Right atrium auricular region (tissue), 2 donors: ENCODE results near the gene TPD52L1. TPM values are rescaled to one million over a fixed set of nuclear protein-coding genes. Genes with fewer than 3 reads are reported as not detected.
A peak's percentile ranks its signal among the peaks of the same experiment; 100 is the strongest.

ENCODE experiments used
- DNase-seq: peaks from one replicate; pipeline ENCODE4 v3.0.0-alpha.2; 2019; ENCODE audit warnings: low spot score
- H3K27ac ChIP-seq, 2 donors: fragments of 200-600 bp; sonication (generic); 1 replicate in 1 of 2; 2 replicates in 1 of 2; pipeline ENCODE4 v1.5.1; 2016 to 2019
- H3K27me3 ChIP-seq, 2 donors: fragments of 200-600 bp; sonication (generic); one replicate each; pipeline versions ENCODE4 v1.5.1 to v1.6.0; 2017 to 2019
- H3K36me3 ChIP-seq: fragments of 200-600 bp; sonication (generic); one replicate; pipeline ENCODE4 v1.5.1; 2016
- H3K4me1 ChIP-seq, 2 donors: fragments of 200-600 bp; sonication (generic); one replicate each; pipeline versions ENCODE4 v1.5.1 to v1.6.0; 2017 to 2019
- H3K4me3 ChIP-seq, 2 donors: fragments of 200-600 bp; sonication (generic); 1 replicate in 1 of 2; 2 replicates in 1 of 2; pipeline ENCODE4 v1.5.1; 2017 to 2019; ENCODE audit warnings: mild to moderate bottlenecking in 1 of 2, moderate library complexity in 1 of 2
- H3K9me3 ChIP-seq, 2 donors: fragments of 200-600 bp; sonication (generic); one replicate each; pipeline ENCODE4 v1.5.1; 2019
- CTCF ChIP-seq, 2 donors: fragments of 200-600 bp; sonication (generic); IDR thresholded peaks; one replicate each; pipeline ENCODE4 v1.5.1; 2019; ENCODE audit warnings: antibody characterized with exemption in 2 of 2
- total RNA-seq, 2 donors: library from RNA; depleted of rRNA; stranded (reverse); fragments of >200 nt; gene quantifications; one replicate each; pipeline ENCODE4 v1.1.0, GENCODE V29; 2016

TPD52L1 gene
- total RNA-seq, 2 donors from 2014 or later = 29.4 to 96.7 TPM

GRCh38 chr6:125255201-125255600 lies 101.6 kb downstream of the TPD52L1 start:
- no peak for TF ChIP-seq CTCF (IDR thresholded peaks at IDR 0.05)
- DNase-seq = no peak

GRCh38 chr6:125257351-125257750 lies 103.8 kb downstream of the TPD52L1 start:
- H3K27me3 ChIP-seq = no peaks in the 10 kb centered on the region
- H3K27ac ChIP-seq = no peak overlapping the region
- no peak for DNase-seq
- H3K36me3 ChIP-seq = no peaks in the 10 kb centered on the region
- H3K4me3 ChIP-seq = no peak overlapping the region
- H3K4me1 ChIP-seq = no peaks in the 10 kb centered on the region
- H3K9me3 ChIP-seq = no peaks in the 10 kb centered on the region
- TF ChIP-seq CTCF (IDR thresholded peaks at IDR 0.05) = no peak

More at GRCh38 chr6:125255201-125255600, 101.6 kb downstream of the TPD52L1 start:
- no peaks in the 10 kb centered on the region for H3K27me3 ChIP-seq
- H3K9me3 ChIP-seq = no peaks in the 10 kb centered on the region
- H3K4me3 ChIP-seq = no peak overlapping the region
- H3K27ac ChIP-seq = no peak overlapping the region
- no peaks in the 10 kb centered on the region for H3K36me3 ChIP-seq
- H3K4me1 ChIP-seq = peaks cover 0 to 10% of the 10 kb centered on the region in 2 donors

GRCh38 chr6:125258651-125259353 lies 105.2 kb downstream of the TPD52L1 start:
- Histone ChIP-seq H3K27me3 (no peaks in the 10 kb centered on the region), H3K27ac (no peak overlapping the region), H3K9me3 (no peaks in the 10 kb centered on the region), H3K36me3 (no peaks in the 10 kb centered on the region), H3K4me1 (no peaks in the 10 kb centered on the region), H3K4me3 (no peak overlapping the region)
- no peak for DNase-seq
- no peak for TF ChIP-seq CTCF (IDR thresholded peaks at IDR 0.05)

- Histone ChIP-seq H3K4me1 (no peaks in the 10 kb centered on the region), H3K4me3 (no peak overlapping the region), H3K9me3 (no peaks in the 10 kb centered on the region), H3K27ac (no peak overlapping the region), H3K27me3 (no peaks in the 10 kb centered on the region), H3K36me3 (no peaks in the 10 kb centered on the region)
- no peak for DNase-seq
- TF ChIP-seq CTCF (IDR thresholded peaks at IDR 0.05) = no peak
Observed at GRCh38 chr6:125259354-125259736, 105.8 kb downstream of the TPD52L1 start.

- no peaks in the 10 kb centered on the region for H3K9me3 ChIP-seq
- DNase-seq = no peak
- H3K27ac ChIP-seq = peak overlapping the region in 1 of 2 donors; percentile 6
- H3K27me3 ChIP-seq = no peaks in the 10 kb centered on the region
- H3K36me3 ChIP-seq = no peaks in the 10 kb centered on the region
- no peak overlapping the region for H3K4me3 ChIP-seq
- no peaks in the 10 kb centered on the region for H3K4me1 ChIP-seq
- TF ChIP-seq CTCF (IDR thresholded peaks at IDR 0.05) = no peak
Observed at GRCh38 chr6:125262016-125263013, 108.7 kb downstream of the TPD52L1 start.
